Fibroblast of skin of left biceps (primary cell): ENCODE measurements around the gene ASTN2.

ENCODE experiments used
- DNase-seq, 2 experiments: peaks; one replicate each; pipeline ENCODE4 v3.0.0-alpha.2; 2013; ENCODE audit warnings: low read depth in 2 of 2

Gene ASTN2

GRCh38 chr9:116425244-116425643, 989.6 kb downstream of the ASTN2 start:
- no peak for DNase-seq

- no peak for DNase-seq
Measured at GRCh38 chr9:116423149-116423548, 991.7 kb downstream of the ASTN2 start.

- DNase-seq, result no peak
Measured at GRCh38 chr9:116422119-116422979, 992.5 kb downstream of the ASTN2 start.

- DNase-seq, result no peak
Measured at GRCh38 chr9:116420993-116421538, 993.8 kb downstream of the ASTN2 start.

GRCh38 chr9:116419181-116419580, 995.7 kb downstream of the ASTN2 start:
- DNase-seq, result no peak

GRCh38 chr9:116417464-116417863, 997.4 kb downstream of the ASTN2 start:
- no peak for DNase-seq

- no peak for DNase-seq
Measured at GRCh38 chr9:116416421-116416820, 998.4 kb downstream of the ASTN2 start.

GRCh38 chr9:116414374-116414773, 1000.5 kb downstream of the ASTN2 start:
- DNase-seq, result no peak

- DNase-seq, result no peak
Measured at GRCh38 chr9:116411506-116411905, 1003.4 kb downstream of the ASTN2 start.

- DNase-seq, result no peak
Measured at GRCh38 chr9:116409638-116410037, 1005.2 kb downstream of the ASTN2 start.

GRCh38 chr9:116409129-116409528, 1005.7 kb downstream of the ASTN2 start:
- DNase-seq, result no peak

GRCh38 chr9:116406469-116406868, 1008.4 kb downstream of the ASTN2 start:
- DNase-seq, result no peak

- DNase-seq, result no peak
Measured at GRCh38 chr9:116405321-116405720, 1009.5 kb downstream of the ASTN2 start.

GRCh38 chr9:116404228-116404627, 1010.6 kb downstream of the ASTN2 start:
- DNase-seq, result no peak

GRCh38 chr9:116403171-116403570, 1011.7 kb downstream of the ASTN2 start:
- no peak for DNase-seq

GRCh38 chr9:116395699-116396037, 1019.2 kb downstream of the ASTN2 start:
- no peak for DNase-seq

- no peak for DNase-seq
Measured at GRCh38 chr9:116394894-116395698, 1019.8 kb downstream of the ASTN2 start.

GRCh38 chr9:116394070-116394469, 1020.8 kb downstream of the ASTN2 start:
- no peak for DNase-seq

GRCh38 chr9:116393198-116393597, 1021.7 kb downstream of the ASTN2 start:
- DNase-seq, result no peak

- peak; percentile 67 to 71 for DNase-seq
Measured at GRCh38 chr9:116391306-116391900, 1023.5 kb downstream of the ASTN2 start.

- DNase-seq, result peak in 1 of 2 experiments; percentile 20
Measured at GRCh38 chr9:116390303-116391228, 1024.3 kb downstream of the ASTN2 start.
